Activated T-helper 9 cell treated with anti-CD3 and anti-CD28 coated beads, Interleukin-2, amount 50 U/mL, for 16 hours (primary cell): ENCODE data around the gene KLHDC10.
"Not testable (repeated sequence)": the region's sequence is repeated elsewhere in the genome, so short reads cannot be mapped to it uniquely, and the experiment has no call there.

Experiments used
- DNase-seq: peaks from one replicate; pipeline ENCODE4 v3.0.0-alpha.2; 2020; ENCODE audit warnings: low read depth

The KLHDC10 gene

DNA sequence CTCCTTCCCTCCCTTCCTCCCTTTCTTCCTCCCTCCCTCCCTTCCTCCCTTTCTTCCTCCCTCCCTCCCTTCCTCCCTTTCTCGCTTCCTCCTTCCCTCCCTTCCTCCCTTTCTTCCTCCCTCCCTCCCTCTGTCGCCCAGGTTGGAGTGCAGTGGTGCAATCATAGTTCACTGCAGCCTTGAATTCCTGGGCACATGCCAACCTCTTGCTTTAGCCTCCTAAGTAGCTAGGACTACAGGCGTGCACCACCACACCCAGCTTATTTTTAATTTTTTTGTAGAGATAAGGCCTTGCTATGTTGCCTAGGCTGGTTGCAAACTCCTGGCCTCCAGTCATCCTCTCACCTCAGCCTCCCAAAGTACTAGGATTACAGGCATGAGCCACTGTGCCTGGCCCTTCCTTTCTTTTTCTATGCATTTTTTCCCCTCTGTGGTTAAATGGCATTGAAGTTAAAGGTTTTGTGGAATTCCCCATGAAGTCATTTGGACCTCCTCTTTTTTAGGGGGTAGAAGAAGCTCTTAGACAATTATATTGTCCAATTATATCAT lies 9.6 kb downstream of the KLHDC10 start:
- no peak for DNase-seq

DNA sequence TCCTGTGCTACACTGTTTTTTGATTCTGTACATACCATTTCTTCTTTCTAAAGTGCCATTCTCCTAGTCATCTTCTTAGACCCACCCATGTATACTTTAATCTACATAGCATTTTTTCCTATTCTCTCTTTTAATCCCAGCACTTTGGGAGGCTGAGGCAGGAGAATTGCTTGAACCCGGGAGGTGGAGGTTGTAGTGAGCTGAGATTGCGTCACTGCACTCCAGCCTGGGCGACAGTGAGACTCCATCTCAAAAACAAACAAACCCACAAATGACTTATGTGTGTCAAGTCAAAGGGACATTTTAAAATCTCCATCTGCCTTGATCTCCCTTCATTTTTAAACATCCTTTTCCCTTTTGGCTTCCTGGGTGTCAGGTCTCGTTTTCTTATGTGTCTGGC lies 13.2 kb downstream of the KLHDC10 start:
- DNase-seq, result not testable (repeated sequence)

GRCh38 chr7:130084037-130084875 lies 13.9 kb downstream of the KLHDC10 start:
- no peak for DNase-seq

DNA sequence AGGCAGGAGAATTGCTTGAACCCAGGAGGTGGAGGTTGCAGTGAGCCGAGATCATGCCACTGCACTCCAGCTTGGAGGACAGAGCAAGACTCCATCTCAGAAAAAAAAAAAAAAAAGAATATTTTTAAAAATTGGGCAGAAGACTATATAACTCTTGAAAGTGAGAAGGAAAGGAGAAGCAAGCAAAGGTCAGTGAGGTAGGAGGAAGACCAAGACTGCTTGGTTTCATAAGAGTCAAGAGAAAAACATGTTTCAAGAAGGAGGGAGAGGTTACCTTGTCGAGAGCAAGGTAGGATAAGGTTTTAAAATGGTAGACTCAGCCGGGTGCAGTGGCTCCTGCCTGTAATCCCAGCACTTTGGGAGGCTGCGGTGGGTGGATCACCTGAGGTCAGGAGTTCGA lies 14.9 kb downstream of the KLHDC10 start:
- DNase-seq, result not testable (repeated sequence)

DNA sequence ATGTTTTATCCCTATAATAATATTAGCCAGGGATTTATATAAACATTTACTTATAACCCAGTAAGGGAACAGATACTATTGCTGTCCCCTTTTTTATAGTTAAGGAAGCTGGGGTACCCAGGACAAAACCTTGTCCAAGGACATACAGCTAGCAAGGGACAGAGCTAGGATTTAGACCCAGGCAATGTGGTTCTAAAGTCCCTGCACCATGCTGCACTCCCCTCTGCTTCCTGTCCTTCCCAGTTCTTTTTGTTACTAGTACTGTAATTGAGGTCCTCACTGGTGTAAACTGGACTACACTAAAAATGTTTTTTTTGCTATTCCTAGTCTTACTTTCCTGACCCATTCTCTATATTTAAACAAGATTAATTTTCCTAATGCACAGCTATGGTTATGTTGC lies 16.6 kb downstream of the KLHDC10 start:
- no peak for DNase-seq

GRCh38 chr7:130087364-130087763 lies 17.0 kb downstream of the KLHDC10 start:
- no peak for DNase-seq

DNA sequence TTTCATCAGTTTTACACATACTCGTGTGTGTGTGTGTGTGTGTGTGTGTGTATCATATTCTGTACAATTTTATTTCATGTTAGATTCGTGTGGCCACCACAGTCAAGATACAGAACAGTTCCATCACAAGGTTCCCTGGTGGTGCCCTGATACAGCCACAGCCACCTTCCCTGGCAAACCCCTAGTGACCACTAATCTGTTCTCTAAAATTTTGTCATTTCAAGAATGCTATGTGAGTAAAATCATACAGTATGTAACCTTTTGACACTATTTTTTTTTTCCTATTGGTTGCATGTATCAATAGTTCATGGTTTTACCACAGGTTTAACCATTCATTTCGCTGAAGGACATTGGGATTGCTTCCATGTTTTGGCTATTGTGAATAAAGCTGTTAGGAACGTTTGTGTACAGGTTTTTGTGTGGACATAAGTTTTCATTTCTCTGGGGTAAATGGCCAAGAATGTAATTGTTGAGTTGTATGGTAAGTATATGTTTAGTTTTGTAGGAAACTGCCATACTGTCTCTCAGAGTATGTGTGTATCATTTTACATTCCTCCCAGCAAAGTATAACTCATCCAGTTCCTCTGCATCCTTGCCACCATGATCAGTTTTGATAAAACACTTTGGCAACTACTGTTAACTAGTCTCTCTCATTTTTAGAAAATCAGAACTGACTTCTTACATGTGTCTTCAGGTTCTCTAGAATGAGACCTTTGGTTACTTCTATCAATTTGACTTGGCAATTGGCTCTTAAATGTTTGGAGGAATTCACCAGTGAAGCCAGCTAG lies 20.6 kb downstream of the KLHDC10 start:
- no peak for DNase-seq

GRCh38 chr7:130091999-130092398 lies 21.7 kb downstream of the KLHDC10 start:
- no peak for DNase-seq

GRCh38 chr7:130092598-130092997 lies 22.3 kb downstream of the KLHDC10 start:
- DNase-seq, result no peak

- no peak for DNase-seq
Observed at GRCh38 chr7:130095812-130096211, 25.5 kb downstream of the KLHDC10 start.

DNA sequence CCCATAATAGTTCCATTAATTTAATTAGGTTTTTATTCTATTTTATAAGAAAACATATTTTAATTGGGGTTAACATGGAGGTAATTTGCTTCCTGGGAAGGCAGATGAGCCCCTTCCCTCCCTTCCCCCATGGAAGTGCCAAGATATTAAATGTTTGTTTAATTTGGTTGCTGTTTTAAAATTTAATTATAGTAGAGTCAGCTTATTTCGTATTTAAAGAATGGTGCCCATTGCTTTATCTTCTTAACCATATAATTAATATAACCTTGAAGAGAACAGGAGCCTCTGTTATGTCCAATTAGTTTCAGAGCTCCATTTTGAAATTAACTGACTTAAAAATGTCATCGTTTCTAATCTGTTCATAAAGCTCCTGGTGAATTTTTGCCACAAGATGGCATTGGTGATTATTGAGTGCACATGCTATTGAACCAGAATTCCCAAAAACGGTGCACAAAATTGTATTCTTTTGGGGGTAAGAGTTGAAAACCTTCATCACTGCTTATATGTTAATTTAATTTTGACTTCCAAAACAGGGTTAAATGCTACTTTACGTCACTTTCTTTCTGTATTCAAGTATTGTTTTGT lies 26.0 kb downstream of the KLHDC10 start:
- DNase-seq, result no peak

- DNase-seq, result no peak
Observed at GRCh38 chr7:130099331-130099730, 29.0 kb downstream of the KLHDC10 start.

DNA sequence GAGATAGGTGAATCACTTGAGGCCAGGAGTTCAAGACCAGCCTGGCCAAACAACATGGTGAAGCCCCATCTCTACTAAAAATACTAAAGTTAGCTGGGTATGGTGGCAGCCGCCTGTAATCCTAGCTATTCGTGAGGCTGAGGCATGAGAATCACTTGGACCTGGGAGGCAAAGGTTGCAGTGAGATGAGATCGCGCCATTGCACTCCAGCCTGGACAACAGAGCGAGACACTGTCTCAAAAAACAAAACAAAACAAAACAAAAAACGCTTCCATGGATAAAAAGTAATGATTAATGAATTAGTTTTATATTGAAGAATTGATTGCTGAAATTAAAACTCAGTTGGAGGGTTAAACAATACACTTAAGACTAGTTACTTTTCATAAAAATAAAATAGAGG lies 32.3 kb downstream of the KLHDC10 start:
- no peak for DNase-seq

DNA sequence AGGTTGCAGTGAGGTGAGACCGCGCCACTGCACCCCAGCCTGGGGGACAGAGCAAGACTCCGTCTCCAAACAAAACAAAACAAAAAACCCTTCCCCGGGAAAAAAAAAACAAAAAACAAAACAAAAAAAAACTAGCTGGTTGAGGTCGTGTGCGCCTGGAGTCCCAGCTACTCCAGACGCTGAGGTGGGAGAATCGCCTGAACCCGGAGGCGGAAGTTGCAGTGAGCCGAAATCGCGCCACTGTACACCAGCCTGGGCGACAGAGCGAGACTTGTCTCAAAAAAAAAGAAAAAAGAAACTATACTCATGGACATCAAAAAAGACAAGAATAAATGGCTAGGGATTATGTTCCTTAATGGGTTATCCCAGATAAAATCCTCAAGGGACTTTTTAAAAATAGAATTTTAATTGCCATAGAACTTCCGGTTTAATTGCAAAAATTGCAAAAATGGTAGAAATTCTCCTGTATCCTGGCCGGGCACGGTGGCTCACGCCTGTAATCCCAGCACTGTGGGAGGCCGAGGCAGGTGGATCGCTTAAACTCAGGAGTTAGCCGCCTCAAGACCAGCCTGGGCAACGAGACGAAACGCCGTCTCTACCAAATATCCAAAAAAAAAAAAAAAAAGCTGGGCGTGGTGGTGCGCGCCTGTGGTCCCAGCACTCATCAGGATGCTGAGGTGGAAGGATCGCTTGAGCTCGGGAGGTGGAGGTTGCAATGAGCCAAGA lies 37.8 kb downstream of the KLHDC10 start:
- no peak for DNase-seq

- DNase-seq, result no peak
Observed at GRCh38 chr7:130108809-130109208, 38.5 kb downstream of the KLHDC10 start.

GRCh38 chr7:130112093-130112492 lies 41.8 kb downstream of the KLHDC10 start:
- DNase-seq, result no peak

DNA sequence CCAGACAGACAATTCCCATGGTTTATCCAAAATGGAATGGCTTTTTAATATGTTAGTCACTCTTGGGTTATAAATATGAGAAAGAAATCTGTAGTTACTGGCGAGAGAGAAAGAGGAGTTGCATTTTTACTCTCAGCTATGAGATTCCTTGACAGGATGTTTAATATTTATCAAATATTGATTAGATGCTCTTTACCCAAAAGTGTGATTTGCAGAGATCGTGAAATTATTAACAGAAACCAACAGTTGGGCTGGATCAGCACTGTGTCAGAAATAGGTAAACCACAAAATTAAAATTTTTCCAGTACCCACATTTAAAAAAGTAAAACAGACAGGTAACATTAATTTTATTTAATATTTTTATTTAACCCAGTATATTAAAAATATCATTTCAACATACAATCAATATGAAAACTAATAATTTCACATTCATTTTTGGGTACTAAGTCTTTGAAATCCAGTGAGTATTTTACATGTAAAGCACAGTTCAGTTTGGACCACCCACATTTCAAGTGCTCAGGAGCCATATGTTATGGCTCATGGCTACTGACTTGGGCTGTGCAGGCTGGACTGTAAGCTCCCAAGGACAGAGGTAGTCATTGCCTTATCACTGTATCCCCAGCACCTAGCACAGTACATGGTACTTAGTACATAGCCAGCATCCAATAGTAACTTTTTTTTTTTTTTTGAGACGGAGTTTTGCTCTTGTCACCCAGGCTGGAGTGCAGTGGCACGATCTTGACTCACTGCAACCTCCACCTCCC lies 42.5 kb downstream of the KLHDC10 start:
- DNase-seq, result no peak

DNA sequence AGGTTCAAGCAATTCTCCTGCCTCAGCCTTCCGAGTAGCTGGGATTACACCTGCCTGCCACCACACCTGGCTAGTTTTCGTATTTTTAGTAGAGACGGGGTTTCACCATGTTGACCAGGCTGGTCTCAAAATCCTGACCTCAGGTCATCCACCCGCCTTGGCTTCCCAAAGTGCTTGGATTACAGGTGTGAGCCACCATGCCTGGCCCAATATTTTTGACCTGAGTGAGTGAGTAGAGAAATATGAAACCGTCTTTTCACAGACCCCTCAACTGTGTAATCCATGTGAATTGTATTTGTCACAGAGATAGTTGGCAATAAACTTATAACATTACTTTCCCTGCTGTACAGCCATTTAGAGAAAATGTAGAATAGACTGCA lies 43.1 kb downstream of the KLHDC10 start:
- DNase-seq, result not testable (repeated sequence)

GRCh38 chr7:130113887-130114286 lies 43.6 kb downstream of the KLHDC10 start:
- no peak for DNase-seq

DNA sequence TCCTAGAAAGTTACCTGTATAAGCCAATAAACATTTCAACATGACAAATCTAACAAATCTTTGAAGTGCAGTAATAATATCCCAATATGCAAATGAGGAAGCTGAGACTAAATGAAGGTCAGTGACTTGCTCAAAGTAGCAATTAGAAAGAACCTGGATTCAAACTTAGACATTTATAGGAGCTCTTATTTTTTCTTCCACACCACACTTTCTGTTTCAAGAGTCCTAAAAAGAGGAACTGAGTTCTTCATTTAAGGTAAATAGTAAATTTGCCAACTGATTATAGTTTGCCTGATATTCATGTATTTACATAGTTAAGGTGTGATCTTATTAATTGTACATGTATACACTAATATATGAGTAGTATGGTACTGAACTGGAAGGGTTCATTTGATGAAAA lies 44.0 kb downstream of the KLHDC10 start:
- DNase-seq, result no peak

- no peak for DNase-seq
Observed at GRCh38 chr7:130114776-130115175, 44.4 kb downstream of the KLHDC10 start.
